ENCODE measurements around the gene FNDC5.
A peak's percentile ranks its signal among the peaks of the same experiment; 100 is the strongest.

The FNDC5 gene

DNA sequence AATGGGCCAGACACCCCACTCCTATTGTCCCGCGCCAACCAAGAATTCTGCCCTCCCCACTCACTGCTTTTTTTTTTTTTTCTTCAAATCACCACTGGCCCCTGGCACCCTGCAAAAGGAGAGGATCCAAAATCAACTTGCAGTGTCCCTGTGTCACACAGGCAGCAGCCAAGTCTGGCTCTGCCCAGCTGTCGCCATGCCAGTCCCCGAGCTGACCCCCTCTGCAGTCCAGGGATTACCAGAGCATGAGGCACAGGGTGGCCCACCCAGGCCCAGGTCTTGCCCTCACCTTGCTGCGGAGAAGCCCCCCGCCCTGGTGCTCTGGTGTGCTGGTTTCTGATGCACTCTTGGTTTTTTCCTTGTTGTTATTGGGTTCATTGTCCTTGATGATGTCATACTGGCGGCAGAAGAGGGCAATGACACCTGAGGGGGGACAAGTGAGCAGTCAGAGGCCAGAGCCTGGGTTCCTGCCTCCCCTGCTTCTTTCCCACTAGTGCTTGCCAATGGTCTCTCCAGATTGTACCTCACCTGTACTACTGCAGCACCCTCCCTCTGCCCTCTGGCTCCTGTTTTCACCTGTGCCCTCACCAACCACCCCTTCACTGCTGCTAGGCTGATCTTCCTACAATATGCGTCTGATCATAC is 6.2 kb downstream of the FNDC5 start:
- DNase-seq (ENCODE audit: low read depth in 2 of 2), result no peak

GRCh38 chr1:32863881-32864245 is 6.8 kb downstream of the FNDC5 start:
- no peak for DNase-seq (ENCODE audit: low read depth in 2 of 2)

- DNase-seq (ENCODE audit: low read depth in 2 of 2), result no peak
Measured at GRCh38 chr1:32863218-32863880, 7.4 kb downstream of the FNDC5 start.

DNA sequence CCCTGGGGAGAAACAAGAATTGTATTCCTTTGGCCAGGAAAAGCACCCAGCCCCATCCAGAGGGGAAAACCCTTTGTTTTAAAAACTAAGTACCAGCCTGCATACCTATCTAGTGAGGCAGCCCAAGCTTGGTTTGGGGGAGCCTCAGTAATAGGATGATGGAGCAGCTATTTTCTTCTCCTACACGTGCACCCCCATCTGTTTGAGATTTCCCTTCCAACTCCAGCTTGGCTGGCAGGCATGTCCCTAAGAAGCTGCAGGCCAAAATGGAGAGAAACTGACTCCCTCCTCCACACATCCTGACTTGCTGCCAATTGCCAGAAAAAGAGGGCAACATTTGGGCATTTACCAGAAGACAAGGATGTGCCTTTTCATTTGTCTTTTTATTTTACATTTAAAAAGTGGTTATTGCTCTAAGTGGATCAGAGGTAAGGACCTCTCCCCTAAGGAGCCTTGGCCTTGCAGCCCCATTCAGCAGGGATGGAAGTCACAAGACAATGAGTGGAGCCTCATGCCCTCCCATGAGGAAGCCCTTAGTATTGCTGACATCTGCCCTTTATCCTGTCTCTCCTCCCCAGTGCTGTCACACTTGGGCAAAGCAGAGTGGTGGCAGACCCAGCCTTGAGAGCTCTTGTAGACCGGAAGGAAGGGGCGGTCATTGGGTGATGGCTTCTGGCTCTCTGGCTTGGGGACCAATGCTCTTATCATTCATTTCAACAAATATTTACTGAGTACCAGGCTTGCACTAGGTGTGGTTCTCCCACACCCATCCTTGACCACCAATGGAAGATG is 8.6 kb downstream of the FNDC5 start:
- DNase-seq (ENCODE audit: low read depth in 2 of 2), result no peak

GRCh38 chr1:32860566-32860965 is 10.1 kb downstream of the FNDC5 start:
- no peak for DNase-seq (ENCODE audit: low read depth in 2 of 2)

- no peak for DNase-seq (ENCODE audit: low read depth in 2 of 2)
Measured at GRCh38 chr1:32859915-32860314, 10.8 kb downstream of the FNDC5 start.

- DNase-seq (ENCODE audit: low read depth in 2 of 2), result no peak
Measured at GRCh38 chr1:32858791-32859190, 11.9 kb downstream of the FNDC5 start.

DNA sequence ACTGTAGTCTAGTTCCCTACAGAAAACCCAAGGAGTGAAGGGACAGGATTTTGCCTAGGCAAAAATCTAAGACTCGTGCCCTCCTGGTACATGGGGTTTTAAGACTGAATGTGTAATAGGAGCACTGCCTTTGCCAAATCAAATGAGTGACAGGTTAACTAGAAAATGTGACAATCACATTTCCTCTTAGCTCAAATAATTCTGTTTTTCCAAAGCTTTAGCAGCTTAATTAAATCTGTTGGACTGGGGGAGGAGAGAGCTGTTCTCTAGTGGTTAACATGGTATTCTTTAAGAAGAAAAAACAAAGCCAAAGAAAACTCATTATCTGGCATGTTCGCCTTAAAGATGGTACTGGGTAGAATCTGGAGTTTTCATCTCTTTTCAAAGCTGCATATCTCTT is 12.6 kb downstream of the FNDC5 start:
- DNase-seq (ENCODE audit: low read depth in 2 of 2), result no peak

DNA sequence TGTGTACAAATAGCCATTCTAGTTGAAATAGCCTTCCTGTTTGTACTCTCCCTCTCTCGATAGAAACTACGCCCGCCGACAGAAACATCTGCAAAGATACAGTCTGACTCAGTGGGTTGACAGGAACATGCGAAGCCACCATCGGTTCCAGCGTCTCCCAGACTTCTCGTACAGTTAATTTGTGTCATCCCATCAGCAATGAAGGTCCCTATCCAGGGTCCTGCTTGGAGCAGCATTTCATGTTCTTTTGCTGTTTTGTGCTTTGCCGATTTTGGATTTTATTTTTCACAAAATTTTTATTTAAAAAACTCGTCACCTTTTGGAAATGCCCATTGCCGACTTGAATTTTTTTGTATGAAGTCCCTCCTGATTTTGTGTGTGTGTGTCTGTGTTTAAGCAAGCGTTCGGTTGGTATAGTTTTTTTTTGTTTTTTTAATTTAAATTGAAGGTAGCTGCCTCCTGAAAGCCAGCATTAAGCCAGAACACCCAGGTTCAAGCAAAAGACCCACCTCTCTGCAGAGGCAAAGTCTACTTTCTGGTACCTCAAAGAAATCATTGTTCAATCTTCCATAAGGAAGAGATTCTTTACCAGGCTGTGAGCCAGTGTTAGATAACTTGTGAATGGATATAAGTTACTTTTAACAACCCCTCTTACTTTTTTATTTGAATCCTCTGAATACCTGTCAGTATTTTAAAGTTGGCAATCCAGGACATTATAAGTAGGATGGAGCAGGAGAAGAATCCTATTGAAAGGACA is 14.7 kb downstream of the FNDC5 start:
- DNase-seq (ENCODE audit: low read depth in 2 of 2), result no peak

- DNase-seq (ENCODE audit: low read depth in 2 of 2), result no peak
Measured at GRCh38 chr1:32848354-32849063, 22.2 kb downstream of the FNDC5 start.

GRCh38 chr1:32831878-32832277 is 38.8 kb downstream of the FNDC5 start:
- no peak for DNase-seq (ENCODE audit: low read depth in 2 of 2)

DNA sequence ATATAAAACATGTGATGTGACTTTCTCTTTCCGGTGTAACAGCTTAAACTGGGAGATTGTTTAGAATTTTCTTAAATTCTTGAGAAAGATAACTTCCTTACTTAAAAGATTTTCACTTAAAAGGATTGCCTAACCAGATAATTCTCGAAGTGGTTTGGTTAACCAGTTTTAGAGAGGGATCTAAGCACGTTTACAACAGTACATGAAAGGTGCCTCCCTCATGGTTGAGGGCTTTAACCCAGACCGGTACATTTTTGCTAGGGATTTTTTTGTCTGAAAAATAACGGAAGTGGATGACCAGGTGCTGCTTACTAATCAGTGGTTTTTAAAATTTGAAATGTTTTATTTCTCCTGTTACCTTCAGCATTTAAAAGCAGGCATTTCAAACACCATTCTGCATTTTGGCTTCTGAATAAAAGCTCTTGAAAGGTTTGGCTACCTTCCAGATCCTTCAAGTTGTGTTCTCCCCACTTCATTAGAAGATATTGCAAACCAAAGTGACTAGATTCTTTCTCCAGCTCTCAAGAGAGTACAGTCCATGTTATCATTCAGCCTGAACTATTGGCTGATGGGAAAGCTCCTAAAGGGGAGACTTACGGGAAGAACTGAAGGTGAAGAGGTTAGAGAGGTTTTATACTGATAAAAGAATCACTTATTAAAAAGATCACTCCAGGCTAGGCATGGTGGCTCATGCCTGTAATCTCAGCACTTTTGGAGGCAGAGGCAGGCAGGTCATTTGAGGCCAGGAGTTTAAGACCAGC is 40.4 kb downstream of the FNDC5 start:
- DNase-seq (ENCODE audit: low read depth in 2 of 2), result no peak

DNA sequence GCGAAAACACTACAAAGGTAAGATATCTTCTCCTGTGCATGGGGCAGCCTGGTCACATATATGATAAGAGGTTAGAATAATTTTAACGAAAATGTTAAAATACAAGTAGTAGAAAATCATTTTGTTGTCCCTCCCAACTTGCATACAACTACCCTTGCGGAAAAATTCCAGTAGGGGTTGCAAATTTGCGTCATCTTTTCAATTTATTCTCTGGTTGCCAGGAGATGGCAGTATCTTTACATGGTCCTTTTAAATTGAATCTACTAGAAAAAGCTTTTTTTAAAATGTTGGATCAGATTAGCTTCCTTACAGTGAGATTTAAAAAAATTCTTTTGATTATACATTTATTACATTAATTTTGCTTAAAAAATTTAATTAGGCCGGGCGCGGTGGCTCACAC is 42.4 kb downstream of the FNDC5 start:
- no peak for DNase-seq (ENCODE audit: low read depth in 2 of 2)

GRCh38 chr1:32825181-32825580 is 45.5 kb downstream of the FNDC5 start:
- DNase-seq (ENCODE audit: low read depth in 2 of 2), result no peak

- no peak for DNase-seq (ENCODE audit: low read depth in 2 of 2)
Measured at GRCh38 chr1:32818804-32819541, 51.7 kb downstream of the FNDC5 start.

DNA sequence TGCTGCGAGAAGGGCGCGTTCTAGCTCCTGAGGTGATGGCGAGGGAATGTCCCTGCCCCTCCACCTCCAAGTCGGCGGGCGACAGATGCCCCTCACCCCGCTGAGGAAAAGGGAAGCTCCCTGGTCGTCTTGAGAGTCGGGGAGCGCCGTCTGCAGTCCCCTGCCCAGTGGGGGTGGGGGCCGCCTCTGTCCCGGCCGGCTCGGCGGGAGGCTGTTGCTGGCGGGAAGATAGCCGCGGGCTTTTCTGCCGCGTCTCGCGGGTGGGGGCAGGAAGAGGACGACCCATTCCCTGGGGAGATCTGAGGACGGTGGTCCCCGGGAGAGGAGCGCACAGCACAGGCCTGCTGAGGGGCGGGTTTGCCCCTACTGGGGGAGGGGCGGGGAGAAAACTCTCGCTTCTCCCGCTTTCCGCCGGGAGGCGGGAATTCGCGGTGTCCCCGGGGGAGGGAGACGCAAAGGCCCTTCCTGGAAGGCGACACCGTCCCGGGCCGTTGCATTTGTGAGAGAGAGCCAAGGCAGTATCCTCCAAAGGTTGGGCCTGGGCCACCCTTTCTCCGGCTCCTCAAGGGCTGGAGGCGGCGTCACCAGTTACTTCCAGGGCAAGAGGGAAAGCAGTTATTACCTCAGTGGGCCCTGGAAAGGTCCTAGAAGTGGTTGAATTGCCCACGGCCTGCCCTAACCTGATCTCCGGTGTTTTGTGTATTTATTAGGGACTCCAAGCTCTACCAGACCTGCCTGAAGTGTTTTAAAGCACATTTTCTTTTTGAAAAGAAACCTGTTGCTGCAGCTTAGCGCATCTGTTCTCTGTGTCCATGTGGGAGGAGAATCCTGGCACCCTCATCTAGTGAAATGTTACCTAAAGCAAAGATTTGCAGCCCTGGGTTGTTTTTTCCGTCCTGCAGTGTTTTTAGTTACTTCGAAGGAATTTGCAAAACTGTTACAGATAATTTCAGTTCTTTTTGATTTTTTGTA is 52.6 kb downstream of the FNDC5 start:
- DNase-seq (ENCODE audit: low read depth in 2 of 2), result peak in 1 of 2 experiments; percentile 28

DNA sequence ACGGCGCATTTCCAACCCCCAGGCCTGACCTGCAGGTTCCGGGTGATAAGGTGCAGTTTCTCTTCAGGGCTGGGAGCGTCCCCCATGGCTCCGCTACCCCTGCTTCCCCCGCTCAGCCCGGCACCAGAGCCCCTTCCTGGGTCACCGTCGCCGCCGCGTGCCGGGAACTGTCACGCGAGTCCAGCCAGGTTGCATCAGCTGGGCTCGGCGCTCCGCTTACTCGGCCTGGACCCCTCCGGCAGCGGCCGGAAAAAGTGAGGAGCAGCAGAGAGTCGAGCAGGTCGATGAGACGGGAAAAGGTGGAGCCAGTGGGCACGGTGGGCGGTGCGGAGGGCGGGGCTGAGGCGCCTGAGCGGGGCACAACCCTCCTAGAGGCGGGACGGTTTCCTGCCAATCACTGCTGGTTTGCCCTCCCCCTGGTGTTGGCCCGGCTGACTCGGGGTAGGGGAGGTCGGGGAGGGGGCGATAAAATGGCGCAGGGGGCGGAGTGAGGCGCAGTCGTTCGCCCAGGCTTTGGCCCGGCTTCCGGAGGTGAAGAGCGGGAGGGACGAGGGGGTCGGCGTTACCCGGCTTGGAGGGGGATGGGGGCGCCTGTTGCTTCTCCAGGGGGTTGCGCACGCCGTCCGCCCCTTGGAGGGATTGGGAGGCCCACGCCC is 53.4 kb downstream of the FNDC5 start, which contains the start of the genes S100PBP and YARS1:
S100PBP (plus strand) TSS at position 495 of the 656 bp plus-strand sequence. CDS start 8,447 bp downstream, outside the sequence.
YARS1 (minus strand) TSS at position 200 of the 656 bp plus-strand sequence; CDS start at position 86, 114 bp downstream.
- peak; percentile 100 for DNase-seq (ENCODE audit: low read depth in 2 of 2)

- no peak for DNase-seq (ENCODE audit: low read depth in 2 of 2)
Measured at GRCh38 chr1:32816676-32817158, 54.0 kb downstream of the FNDC5 start.
